ENCODE results near the gene SMIM8.

The SMIM8 gene

GRCh38 chr6:87376643-87377042, 54.3 kb downstream of the SMIM8 start:
- in situ Hi-C loops (cut with HindIII; ENCODE audit: low pct_ligation_motif_present, low sequenced_read_pairs), result no loop called here
- no peak for DNase-seq
- Histone ChIP-seq H3K4me3 (ENCODE audit: low read depth, low read length) (no peak overlapping the region), H3K27me3 (replicated peaks) (no peaks in the 10 kb centered on the region), H3K36me3 (replicated peaks) (no peaks in the 10 kb centered on the region), H3K27ac (no peak overlapping the region)
- TF ChIP-seq CTCF (IDR thresholded peaks at IDR 0.05; ENCODE audit: low read depth, low read length, missing control alignments), result no peak

GRCh38 chr6:87378947-87379346, 56.6 kb downstream of the SMIM8 start:
- H3K27ac ChIP-seq, result no peak overlapping the region
- TF ChIP-seq CTCF (IDR thresholded peaks at IDR 0.05; ENCODE audit: low read depth, low read length, missing control alignments), result no peak
- in situ Hi-C loops (cut with HindIII; ENCODE audit: low pct_ligation_motif_present, low sequenced_read_pairs), result no loop called here
- no peaks in the 10 kb centered on the region for H3K36me3 ChIP-seq (replicated peaks)
- no peaks in the 10 kb centered on the region for H3K27me3 ChIP-seq (replicated peaks)
- no peak overlapping the region for H3K4me3 ChIP-seq (ENCODE audit: low read depth, low read length)
- DNase-seq, result no peak

- in situ Hi-C loops (cut with HindIII; ENCODE audit: low pct_ligation_motif_present, low sequenced_read_pairs), result no loop called here
- Histone ChIP-seq H3K27me3 (replicated peaks) (no peaks in the 10 kb centered on the region), H3K36me3 (replicated peaks) (no peaks in the 10 kb centered on the region), H3K4me3 (ENCODE audit: low read depth, low read length) (no peak overlapping the region), H3K27ac (no peak overlapping the region)
- TF ChIP-seq CTCF (IDR thresholded peaks at IDR 0.05; ENCODE audit: low read depth, low read length, missing control alignments), result no peak
- DNase-seq, result no peak
Measured at GRCh38 chr6:87382861-87383260, 60.5 kb downstream of the SMIM8 start.

GRCh38 chr6:87384038-87384437, 61.6 kb downstream of the SMIM8 start:
- no peak for TF ChIP-seq CTCF (IDR thresholded peaks at IDR 0.05; ENCODE audit: low read depth, low read length, missing control alignments)
- DNase-seq, result no peak
- Histone ChIP-seq H3K4me3 (ENCODE audit: low read depth, low read length) (no peak overlapping the region), H3K36me3 (replicated peaks) (no peaks in the 10 kb centered on the region), H3K27ac (no peak overlapping the region), H3K27me3 (replicated peaks) (no peaks in the 10 kb centered on the region)
- in situ Hi-C loops (cut with HindIII; ENCODE audit: low pct_ligation_motif_present, low sequenced_read_pairs), result no loop called here

- Histone ChIP-seq H3K4me3 (ENCODE audit: low read depth, low read length) (no peak overlapping the region), H3K36me3 (replicated peaks) (no peaks in the 10 kb centered on the region), H3K27me3 (replicated peaks) (no peaks in the 10 kb centered on the region), H3K27ac (no peak overlapping the region)
- in situ Hi-C loops (cut with HindIII; ENCODE audit: low pct_ligation_motif_present, low sequenced_read_pairs), result no loop called here
- no peak for TF ChIP-seq CTCF (IDR thresholded peaks at IDR 0.05; ENCODE audit: low read depth, low read length, missing control alignments)
- DNase-seq, result no peak
Measured at GRCh38 chr6:87384449-87384848, 62.1 kb downstream of the SMIM8 start.

GRCh38 chr6:87391334-87391733, 68.9 kb downstream of the SMIM8 start:
- Histone ChIP-seq H3K27me3 (replicated peaks) (no peaks in the 10 kb centered on the region), H3K27ac (no peak overlapping the region), H3K36me3 (replicated peaks) (no peaks in the 10 kb centered on the region), H3K4me3 (ENCODE audit: low read depth, low read length) (no peak overlapping the region)
- in situ Hi-C loops (cut with HindIII; ENCODE audit: low pct_ligation_motif_present, low sequenced_read_pairs), result no loop called here
- peak; percentile 64 for TF ChIP-seq CTCF (IDR thresholded peaks at IDR 0.05; ENCODE audit: low read depth, low read length, missing control alignments)
- DNase-seq, result peak; percentile 19

Measured in brain microvascular endothelial cell (primary cell).